ENCODE results near the gene ACSM5. TPM values are rescaled to one million over a fixed set of nuclear protein-coding genes. Genes with fewer than 3 reads are reported as not detected.

ACSM5 gene
- total RNA-seq, 1 experiment from 2014 or later: not detected

DNA sequence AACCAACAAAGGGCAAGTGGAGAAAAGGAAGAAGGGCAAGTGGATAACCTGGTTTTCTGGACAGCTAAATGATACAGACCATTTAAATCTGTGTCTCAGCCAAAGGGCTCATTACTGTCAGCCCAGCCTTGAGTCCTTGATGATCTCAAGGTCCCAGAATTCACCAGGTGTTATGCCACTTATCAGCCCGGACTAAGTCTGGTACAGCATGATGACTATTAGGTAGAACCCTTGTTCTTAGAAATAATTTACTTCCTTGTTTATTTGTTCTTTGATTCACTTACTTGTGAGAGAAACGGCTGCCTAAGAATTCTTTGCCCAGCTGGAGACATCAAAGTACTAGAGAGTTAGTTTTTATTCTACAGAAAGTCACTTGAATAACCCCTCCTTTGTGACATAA, 8.3 kb upstream of the ACSM5 start:
- ChIA-PET CTCF (no interaction called here), POLR2A (no interaction called here)
- Histone ChIP-seq H3K4me1 (no peaks in the 10 kb centered on the region), H3K36me3 (ENCODE audit: control insufficient read depth, insufficient read depth, low read length) (no peaks in the 10 kb centered on the region), H3K4me3 (ENCODE audit: low read depth, low read length) (no peak overlapping the region), H3K9me3 (no peaks in the 10 kb centered on the region), H3K27me3 (replicated peaks; ENCODE audit: control insufficient read depth, insufficient read depth, low read length) (no peaks in the 10 kb centered on the region)
- Mint-ChIP-seq H3K27ac (ENCODE audit: unreplicated experiment) (no peak overlapping the region), H3K4me1 (ENCODE audit: low read depth, unreplicated experiment) (no peaks in the 10 kb centered on the region), H3K9me3 (ENCODE audit: unreplicated experiment) (no peaks in the 10 kb centered on the region), H3K27me3 (ENCODE audit: insufficient read depth, unreplicated experiment) (peaks cover 4% of the 10 kb centered on the region), H3K36me3 (ENCODE audit: insufficient read depth, unreplicated experiment) (no peaks in the 10 kb centered on the region), H3K4me3 (ENCODE audit: unreplicated experiment) (no peak overlapping the region)
- no TSS peak for BruUV-seq (replicated peaks)
- intact Hi-C loops (cut with micrococcal nuclease; ENCODE audit: unreplicated experiment): no loop called here
- no peak for DNase-seq
- TF ChIP-seq, protein P1, sequence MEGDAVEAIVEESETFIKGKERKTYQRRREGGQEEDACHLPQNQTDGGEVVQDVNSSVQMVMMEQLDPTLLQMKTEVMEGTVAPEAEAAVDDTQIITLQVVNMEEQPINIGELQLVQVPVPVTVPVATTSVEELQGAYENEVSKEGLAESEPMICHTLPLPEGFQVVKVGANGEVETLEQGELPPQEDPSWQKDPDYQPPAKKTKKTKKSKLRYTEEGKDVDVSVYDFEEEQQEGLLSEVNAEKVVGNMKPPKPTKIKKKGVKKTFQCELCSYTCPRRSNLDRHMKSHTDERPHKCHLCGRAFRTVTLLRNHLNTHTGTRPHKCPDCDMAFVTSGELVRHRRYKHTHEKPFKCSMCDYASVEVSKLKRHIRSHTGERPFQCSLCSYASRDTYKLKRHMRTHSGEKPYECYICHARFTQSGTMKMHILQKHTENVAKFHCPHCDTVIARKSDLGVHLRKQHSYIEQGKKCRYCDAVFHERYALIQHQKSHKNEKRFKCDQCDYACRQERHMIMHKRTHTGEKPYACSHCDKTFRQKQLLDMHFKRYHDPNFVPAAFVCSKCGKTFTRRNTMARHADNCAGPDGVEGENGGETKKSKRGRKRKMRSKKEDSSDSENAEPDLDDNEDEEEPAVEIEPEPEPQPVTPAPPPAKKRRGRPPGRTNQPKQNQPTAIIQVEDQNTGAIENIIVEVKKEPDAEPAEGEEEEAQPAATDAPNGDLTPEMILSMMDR (IDR thresholded peaks at IDR 0.05; ENCODE audit: insufficient read depth in 1 of 2, low read depth in 1 of 2, low read length in 1 of 2, severe bottlenecking in 1 of 2, unreplicated experiment in 1 of 2): no peak

DNA sequence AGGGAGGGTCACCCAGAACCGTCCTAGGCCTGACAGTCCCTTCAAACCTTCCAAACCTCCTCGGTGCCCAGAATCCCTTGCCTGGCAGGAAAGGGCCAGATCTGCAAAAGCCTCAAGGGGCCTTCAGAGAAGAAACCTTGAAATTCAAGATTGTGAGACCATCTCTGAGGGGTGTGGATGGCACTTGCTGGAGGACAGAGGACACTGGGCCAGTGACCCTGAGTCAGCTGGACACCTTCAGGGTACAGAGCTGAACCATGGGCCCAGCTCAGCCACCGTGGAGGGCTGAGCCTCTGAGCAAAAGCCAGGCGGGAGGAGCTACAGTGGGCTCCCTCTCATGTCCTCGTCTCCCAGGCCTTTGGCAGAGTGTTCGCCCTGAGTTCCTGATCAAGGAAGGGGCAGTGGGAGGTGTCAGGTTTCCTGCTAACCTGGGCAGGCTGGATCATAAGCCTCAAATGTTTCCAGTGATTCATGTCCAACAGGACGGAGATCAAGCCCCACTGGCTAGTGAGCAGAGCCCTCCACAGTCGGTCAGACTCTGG, 7.8 kb upstream of the ACSM5 start:
- Histone ChIP-seq H3K36me3 (ENCODE audit: control insufficient read depth, insufficient read depth, low read length) (no peaks in the 10 kb centered on the region), H3K9me3 (no peaks in the 10 kb centered on the region), H3K27me3 (replicated peaks; ENCODE audit: control insufficient read depth, insufficient read depth, low read length) (no peaks in the 10 kb centered on the region), H3K4me3 (ENCODE audit: low read depth, low read length) (no peak overlapping the region), H3K4me1 (no peaks in the 10 kb centered on the region)
- Mint-ChIP-seq H3K36me3 (ENCODE audit: insufficient read depth, unreplicated experiment) (no peaks in the 10 kb centered on the region), H3K9me3 (ENCODE audit: unreplicated experiment) (no peaks in the 10 kb centered on the region), H3K4me1 (ENCODE audit: low read depth, unreplicated experiment) (no peaks in the 10 kb centered on the region), H3K27ac (ENCODE audit: unreplicated experiment) (no peak overlapping the region), H3K4me3 (ENCODE audit: unreplicated experiment) (no peak overlapping the region), H3K27me3 (ENCODE audit: insufficient read depth, unreplicated experiment) (peaks cover 4% of the 10 kb centered on the region)
- TF ChIP-seq, protein P1 (IDR thresholded peaks at IDR 0.05; ENCODE audit: insufficient read depth in 1 of 2, low read depth in 1 of 2, low read length in 1 of 2, severe bottlenecking in 1 of 2, unreplicated experiment in 1 of 2): no peak
- BruUV-seq (replicated peaks): no TSS peak
- ChIA-PET CTCF (no interaction called here), POLR2A (no interaction called here)
- intact Hi-C loops (cut with micrococcal nuclease; ENCODE audit: unreplicated experiment): no loop called here
- no peak for DNase-seq

DNA sequence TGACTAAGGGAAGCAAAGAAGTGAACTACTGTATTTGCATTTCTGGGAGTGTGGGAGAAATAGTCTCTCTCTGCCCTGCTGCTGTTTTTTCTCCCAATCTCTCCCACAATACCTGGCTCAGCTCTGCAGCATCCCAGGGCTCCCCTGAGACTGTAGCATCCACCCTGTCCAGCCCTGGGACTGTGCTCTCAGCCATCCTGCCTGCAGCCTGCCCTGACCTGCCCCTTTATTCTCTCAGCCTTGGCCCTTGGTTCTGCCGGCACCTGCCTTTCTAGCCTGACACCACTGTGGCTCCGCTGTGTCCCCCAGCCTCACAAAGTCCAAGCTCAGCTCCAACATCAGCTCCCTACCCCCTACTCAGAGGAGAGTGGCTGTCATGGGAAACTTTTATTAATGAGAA, 6.7 kb upstream of the ACSM5 start:
- ChIA-PET CTCF (no interaction called here), POLR2A (no interaction called here)
- intact Hi-C loops (cut with micrococcal nuclease; ENCODE audit: unreplicated experiment): no loop called here
- no peaks in the 10 kb centered on the region for H3K4me1 Mint-ChIP-seq (ENCODE audit: low read depth, unreplicated experiment)
- H3K4me3 ChIP-seq (ENCODE audit: low read depth, low read length): no peak overlapping the region
- no peak overlapping the region for H3K4me3 Mint-ChIP-seq (ENCODE audit: unreplicated experiment)
- H3K9me3 ChIP-seq: no peaks in the 10 kb centered on the region
- H3K36me3 Mint-ChIP-seq (ENCODE audit: insufficient read depth, unreplicated experiment): no peaks in the 10 kb centered on the region
- no peaks in the 10 kb centered on the region for H3K9me3 Mint-ChIP-seq (ENCODE audit: unreplicated experiment)
- no peaks in the 10 kb centered on the region for H3K4me1 ChIP-seq
- no TSS peak for BruUV-seq (replicated peaks)
- no peaks in the 10 kb centered on the region for H3K36me3 ChIP-seq (ENCODE audit: control insufficient read depth, insufficient read depth, low read length)
- no peaks in the 10 kb centered on the region for H3K27me3 ChIP-seq (replicated peaks; ENCODE audit: control insufficient read depth, insufficient read depth, low read length)
- H3K27ac Mint-ChIP-seq (ENCODE audit: unreplicated experiment): no peak overlapping the region
- peaks cover 4% of the 10 kb centered on the region for H3K27me3 Mint-ChIP-seq (ENCODE audit: insufficient read depth, unreplicated experiment)
- TF ChIP-seq, protein P1 (IDR thresholded peaks at IDR 0.05; ENCODE audit: insufficient read depth in 1 of 2, low read depth in 1 of 2, low read length in 1 of 2, severe bottlenecking in 1 of 2, unreplicated experiment in 1 of 2): no peak
- DNase-seq: no peak

Measured in Caco-2 (cell line).